Prostate gland (tissue), 2 donors: ENCODE measurements around the gene OTX2. TPM values are rescaled to one million over a fixed set of nuclear protein-coding genes. Genes with fewer than 3 reads are reported as not detected.

Experiments used
- DNase-seq: peaks from one replicate; pipeline ENCODE4 v3.0.0-alpha.2; 2019; ENCODE audit warnings: low spot score
- H3K27ac ChIP-seq, 2 donors: fragments of 200-600 bp; sonication (generic); 2 replicates each; pipeline ENCODE4 v1.5.1; 2017 to 2019
- H3K27me3 ChIP-seq: fragments of 200-600 bp; sonication (generic); replicated peaks from 2 replicates; pipeline ENCODE4 v1.5.1; 2019; ENCODE audit not compliant: insufficient read depth
- H3K36me3 ChIP-seq, 2 donors: fragments of 200-600 bp; sonication (generic); 1 replicate in 1 of 2; 2 replicates in 1 of 2; pipeline versions ENCODE4 v1.5.1 to v1.8.1; 2017 to 2019
- H3K4me1 ChIP-seq: fragments of 200-600 bp; sonication (generic); replicated peaks from 2 replicates; pipeline ENCODE4 v1.5.1; 2019
- H3K4me3 ChIP-seq, 2 donors: fragments of 200-600 bp; sonication (generic); 2 replicates each; pipeline ENCODE4 v1.5.1; 2017 to 2019
- H3K9me3 ChIP-seq: fragments of 200-600 bp; sonication (generic); 2 replicates; pipeline ENCODE4 v1.5.1; 2017
- POLR2A ChIP-seq: fragments of 450-650 bp; IDR thresholded peaks from one replicate; pipeline ENCODE4 v1.6.1; 2016; ENCODE audit warnings: antibody characterized with exemption, mild to moderate bottlenecking
- POLR2AphosphoS5 ChIP-seq: sonication (generic); formaldehyde crosslinking; IDR thresholded peaks from one replicate; pipeline ENCODE4 v1.6.1; 2017; ENCODE audit warnings: antibody characterized with exemption
- WGBS: methylation state at CpG from one replicate; pipeline ENCODE4 v1.1.5; 2018; 5-methylcytosine and 5-hydroxymethylcytosine counted together
- intact Hi-C: fragments of 100-400 bp; cut with DNase I; formaldehyde crosslinking; loops from one replicate; pipeline ENCODE4 v1.14.2; 2022
- total RNA-seq, 2 donors: library from RNA; depleted of rRNA; stranded (reverse); fragments of >200 nt; gene quantifications; one replicate each; pipeline ENCODE4 v1.1.0, GENCODE V29; 2016
- TF ChIP-seq, protein P1 (sequence below), 4 experiments: fragments of 200-600 bp in 2 of 4; fragments of 450-650 bp in 2 of 4; sonication (generic) in 2 of 4; IDR thresholded peaks; 1 replicate in 3 of 4; 2 replicates in 1 of 4; pipeline ENCODE4 v1.5.1; 2016 to 2019; ENCODE audit warnings: antibody characterized with exemption in 4 of 4, mild to moderate bottlenecking in 2 of 4, moderate library complexity in 2 of 4

Gene OTX2
- total RNA-seq, 2 donors from 2014 or later = not detected

DNA sequence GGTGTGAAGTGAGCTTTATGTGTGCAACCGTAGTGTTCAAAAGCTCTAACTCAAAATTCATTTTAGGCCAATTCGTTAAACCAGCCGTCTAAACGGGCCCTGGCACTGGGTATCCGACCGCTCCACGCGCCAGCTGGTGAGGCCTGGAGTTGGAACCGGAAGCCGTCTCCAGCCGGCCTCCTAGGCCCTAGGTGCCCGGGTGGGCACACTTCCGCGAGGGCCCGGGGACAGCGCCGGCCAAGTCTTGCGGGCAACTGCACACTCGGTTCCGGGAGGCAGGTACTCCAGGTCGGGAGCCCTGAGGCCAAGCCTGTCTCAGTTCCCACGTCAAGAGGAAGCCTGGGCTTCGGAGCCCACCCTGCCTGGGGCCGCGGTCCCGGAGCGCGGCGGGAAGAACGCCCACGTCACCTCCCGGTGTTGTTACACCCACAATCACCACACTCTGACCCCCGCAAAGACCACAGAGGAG lies 16.2 kb downstream of the OTX2 start:
- WGBS = 11% methylated on average over 33 of the region's 33 CpGs
- no peak for TF ChIP-seq POLR2AphosphoS5
- TF ChIP-seq POLR2A = no peak
- TF ChIP-seq, protein P1, sequence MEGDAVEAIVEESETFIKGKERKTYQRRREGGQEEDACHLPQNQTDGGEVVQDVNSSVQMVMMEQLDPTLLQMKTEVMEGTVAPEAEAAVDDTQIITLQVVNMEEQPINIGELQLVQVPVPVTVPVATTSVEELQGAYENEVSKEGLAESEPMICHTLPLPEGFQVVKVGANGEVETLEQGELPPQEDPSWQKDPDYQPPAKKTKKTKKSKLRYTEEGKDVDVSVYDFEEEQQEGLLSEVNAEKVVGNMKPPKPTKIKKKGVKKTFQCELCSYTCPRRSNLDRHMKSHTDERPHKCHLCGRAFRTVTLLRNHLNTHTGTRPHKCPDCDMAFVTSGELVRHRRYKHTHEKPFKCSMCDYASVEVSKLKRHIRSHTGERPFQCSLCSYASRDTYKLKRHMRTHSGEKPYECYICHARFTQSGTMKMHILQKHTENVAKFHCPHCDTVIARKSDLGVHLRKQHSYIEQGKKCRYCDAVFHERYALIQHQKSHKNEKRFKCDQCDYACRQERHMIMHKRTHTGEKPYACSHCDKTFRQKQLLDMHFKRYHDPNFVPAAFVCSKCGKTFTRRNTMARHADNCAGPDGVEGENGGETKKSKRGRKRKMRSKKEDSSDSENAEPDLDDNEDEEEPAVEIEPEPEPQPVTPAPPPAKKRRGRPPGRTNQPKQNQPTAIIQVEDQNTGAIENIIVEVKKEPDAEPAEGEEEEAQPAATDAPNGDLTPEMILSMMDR (IDR thresholded peaks at IDR 0.05) = no peak
- no peaks in the 10 kb centered on the region for H3K36me3 ChIP-seq
- H3K4me1 ChIP-seq = no peaks in the 10 kb centered on the region
- H3K27ac ChIP-seq = no peak overlapping the region
- intact Hi-C loops = no loop called here
- no peaks in the 10 kb centered on the region for H3K9me3 ChIP-seq
- H3K4me3 ChIP-seq = no peak overlapping the region
- peaks cover 49% of the 10 kb centered on the region for H3K27me3 ChIP-seq
- no peak for DNase-seq

DNA sequence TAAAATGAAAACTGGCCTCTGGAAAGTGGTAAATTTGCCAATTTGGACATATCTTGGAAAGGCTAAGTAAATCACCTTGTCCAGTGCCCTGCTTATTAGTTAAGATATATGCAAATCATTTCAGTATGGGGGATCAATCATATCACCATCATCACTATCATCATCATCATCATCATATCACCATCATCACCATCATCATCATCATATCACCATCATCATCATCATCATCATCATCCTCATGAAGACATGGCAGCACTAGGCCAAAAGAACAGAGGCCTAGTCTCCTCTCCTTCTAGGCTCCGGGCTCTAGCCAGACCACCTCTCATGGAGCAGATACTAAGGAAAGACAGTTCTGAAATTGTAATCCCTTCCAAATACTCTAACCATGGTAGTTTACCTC lies 20.3 kb downstream of the OTX2 start:
- no peaks in the 10 kb centered on the region for H3K9me3 ChIP-seq

DNA sequence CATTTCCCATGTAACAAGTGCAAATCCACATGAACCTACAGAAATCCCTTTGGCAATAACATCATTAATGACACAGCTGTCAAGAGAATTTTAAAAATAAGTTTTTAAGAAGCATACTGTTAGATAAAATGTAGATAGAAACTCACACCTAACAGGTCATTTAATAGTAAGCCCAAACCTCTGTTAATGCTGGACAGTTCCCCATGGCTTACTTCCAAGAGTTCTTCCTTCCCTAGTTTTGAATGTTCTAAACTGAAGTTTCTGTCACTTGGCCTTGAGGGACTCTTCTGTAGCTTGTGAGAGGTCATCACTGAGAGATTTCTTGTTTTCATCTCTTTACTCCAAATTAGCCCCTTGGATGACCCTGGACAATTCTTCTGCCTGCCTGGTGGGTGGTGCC lies 22.7 kb downstream of the OTX2 start:
- Histone ChIP-seq H3K9me3 (no peaks in the 10 kb centered on the region), H3K27ac (no peak overlapping the region), H3K4me3 (no peak overlapping the region), H3K4me1 (no peaks in the 10 kb centered on the region), H3K36me3 (no peaks in the 10 kb centered on the region), H3K27me3 (peaks cover 3% of the 10 kb centered on the region)
- TF ChIP-seq, protein P1 (IDR thresholded peaks at IDR 0.05) = no peak
- TF ChIP-seq POLR2AphosphoS5 = no peak
- TF ChIP-seq POLR2A = no peak
- no peak for DNase-seq
- intact Hi-C loops = no loop called here

More for the DNA sequence above, 20.3 kb downstream of the OTX2 start:
- TF ChIP-seq, protein P1 (IDR thresholded peaks at IDR 0.05) = no peak
- H3K4me3 ChIP-seq = no peak overlapping the region
- no peaks in the 10 kb centered on the region for H3K36me3 ChIP-seq
- no peaks in the 10 kb centered on the region for H3K4me1 ChIP-seq
- intact Hi-C loops = no loop called here
- peaks cover 20% of the 10 kb centered on the region for H3K27me3 ChIP-seq
- DNase-seq = no peak
- H3K27ac ChIP-seq = no peak overlapping the region
- WGBS = 100% methylated on average over 1 of the region's 1 CpG

DNA sequence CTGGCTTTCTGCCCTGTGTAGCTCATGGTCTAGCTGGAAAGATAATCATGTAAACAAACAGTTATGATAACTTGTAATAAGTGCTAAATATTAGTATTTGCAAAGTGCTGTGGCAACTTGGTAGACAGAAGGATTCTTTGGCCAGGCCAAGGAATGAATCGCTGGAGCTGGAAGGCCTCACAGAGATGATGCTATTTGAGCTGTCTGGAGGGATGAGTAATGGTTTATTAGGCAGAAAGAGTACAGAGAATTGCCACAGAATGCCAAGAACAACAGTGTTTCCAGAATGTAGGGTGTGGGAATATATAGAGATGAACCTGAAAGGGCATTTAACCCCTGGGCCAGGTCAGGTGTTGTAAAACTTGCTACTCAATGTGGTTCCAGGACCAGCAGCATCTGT lies 27.6 kb downstream of the OTX2 start:
- Histone ChIP-seq H3K27me3 (peaks cover 3% of the 10 kb centered on the region), H3K9me3 (no peaks in the 10 kb centered on the region), H3K27ac (no peak overlapping the region), H3K4me1 (no peaks in the 10 kb centered on the region), H3K36me3 (no peaks in the 10 kb centered on the region), H3K4me3 (no peak overlapping the region)
- TF ChIP-seq POLR2A (no peak), POLR2AphosphoS5 (no peak)
- TF ChIP-seq, protein P1 (IDR thresholded peaks at IDR 0.05) = no peak
- intact Hi-C loops = no loop called here
- DNase-seq = no peak
- WGBS = 21% methylated on average over 1 of the region's 1 CpG

DNA sequence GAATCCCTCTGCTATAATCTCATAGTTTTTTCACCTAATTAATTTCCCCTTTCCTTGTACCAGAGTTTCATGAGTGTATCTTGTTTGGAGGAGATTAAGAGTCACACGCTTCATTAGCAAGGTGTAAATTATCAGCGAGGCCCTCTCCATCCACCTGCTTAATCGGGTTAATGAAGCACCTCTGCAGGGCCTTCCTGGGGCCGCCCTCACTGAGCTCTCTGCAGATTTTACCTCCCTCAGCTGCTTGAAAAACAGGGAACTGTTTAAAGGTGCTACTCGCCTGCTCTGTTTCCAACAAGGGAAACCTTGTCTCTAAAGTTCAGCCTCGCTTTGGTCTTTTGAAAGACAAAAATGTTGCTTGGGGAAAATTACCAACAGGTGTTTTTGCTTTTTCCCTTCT lies 35.8 kb downstream of the OTX2 start:
- Histone ChIP-seq H3K4me1 (no peaks in the 10 kb centered on the region), H3K4me3 (no peak overlapping the region), H3K27ac (no peak overlapping the region), H3K27me3 (no peaks in the 10 kb centered on the region), H3K36me3 (no peaks in the 10 kb centered on the region), H3K9me3 (no peaks in the 10 kb centered on the region)
- intact Hi-C loops = no loop called here
- WGBS = 56% methylated on average over 6 of the region's 6 CpGs
- no peak for DNase-seq
- TF ChIP-seq, protein P1 (IDR thresholded peaks at IDR 0.05) = no peak
- TF ChIP-seq POLR2AphosphoS5 (no peak), POLR2A (no peak)
